Stomach (tissue), 9 donors: ENCODE data around the gene NACA. TPM values are rescaled to one million over a fixed set of nuclear protein-coding genes. Genes with fewer than 3 reads are reported as not detected.

Source experiments
- DNase-seq, 2 donors: peaks; one replicate each; pipeline versions ENCODE4 v3.0.0 to v3.0.0-alpha.2; 2013 to 2019
- H3K27ac ChIP-seq, 5 donors: fragments of 200-600 bp in 4 of 5; sonication (generic) in 4 of 5; one replicate each; pipeline ENCODE4 v1.5.1; 2013 to 2019; ENCODE audit warnings: mild to moderate bottlenecking in 1 of 5, moderate library complexity in 1 of 5
- H3K27me3 ChIP-seq, 3 donors: fragments of 200-600 bp; sonication (generic); one replicate each; pipeline ENCODE4 v1.5.1; 2017 to 2019; ENCODE audit warnings: mixed run types in 1 of 3
- H3K36me3 ChIP-seq, 4 donors: fragments of 200-600 bp; sonication (generic); 1 replicate in 3 of 4; 2 replicates in 1 of 4; pipeline ENCODE4 v1.5.1; 2016 to 2019
- H3K4me1 ChIP-seq, 4 donors: fragments of 200-600 bp; sonication (generic); one replicate each; pipeline ENCODE4 v1.5.1; 2016 to 2019
- H3K4me3 ChIP-seq, 4 donors: fragments of 200-600 bp; sonication (generic) in 3 of 4; one replicate each; pipeline ENCODE4 v1.5.1; 2016 to 2019; ENCODE audit warnings: mild to moderate bottlenecking in 1 of 4
- H3K9me3 ChIP-seq, 4 donors: fragments of 200-600 bp; sonication (generic); one replicate each; pipeline ENCODE4 v1.5.1; 2016 to 2019
- EP300 ChIP-seq: sonication (generic); formaldehyde crosslinking; IDR thresholded peaks from one replicate; pipeline ENCODE4 v1.6.1; 2017; ENCODE audit warnings: antibody characterized with exemption
- POLR2A ChIP-seq, 4 donors: fragments of 450-650 bp; IDR thresholded peaks; one replicate each; pipeline ENCODE4 v1.6.1; 2016; ENCODE audit warnings: antibody characterized with exemption in 4 of 4, control low read depth in 2 of 4, mild to moderate bottlenecking in 1 of 4, moderate library complexity in 1 of 4
- POLR2AphosphoS5 ChIP-seq, 3 donors: sonication (generic); formaldehyde crosslinking; IDR thresholded peaks; one replicate each; pipeline ENCODE4 v1.6.1; 2016; ENCODE audit warnings: antibody characterized with exemption in 3 of 3
- WGBS, 5 donors: extraction: QIAGEN DNeasy Blood & Tissue Kit in 3 of 5; methylation state at CpG; one replicate each; pipeline versions ENCODE4 v1.1.5 to v1.1.7; 2013 to 2018; 5-methylcytosine and 5-hydroxymethylcytosine counted together
- intact Hi-C: fragments of 100-400 bp; cut with DNase I; formaldehyde crosslinking; loops from one replicate; pipeline ENCODE4 v1.15.1; 2023; ENCODE audit warnings: low total_unique reads
- polyA plus RNA-seq, 3 donors: library from polyadenylated mRNA; stranded (reverse); fragments of 200-250 nt; gene quantifications; one replicate each; pipeline ENCODE4 v1.2.3, GENCODE V29; 2013
- small RNA-seq, 4 donors: library from RNA; depleted of rRNA; stranded (forward); fragments of <200 nt; gene quantifications; one replicate each; pipeline ENCODE3, GENCODE V24; 2016
- total RNA-seq, 5 donors: library from RNA; depleted of rRNA; stranded (reverse); fragments of >200 nt; gene quantifications; one replicate each; pipeline versions ENCODE4 v1.1.0 to v1.2.3, GENCODE V29; 2014 to 2016
- TF ChIP-seq, protein P1 (sequence below), 7 experiments: fragments of 450-650 bp in 4 of 7; fragments of 200-600 bp in 3 of 7; sonication (generic) in 3 of 7; IDR thresholded peaks; one replicate each; pipeline ENCODE4 v1.5.1; 2016 to 2019; ENCODE audit warnings: antibody characterized with exemption in 7 of 7, control low read depth in 2 of 7, mild to moderate bottlenecking in 1 of 7
- donor health status: healthy with polysubstance abuse.
- donor health status: Bipolar disorder and iron deficiency.
- donor health status: healthy.

NACA gene
- total and polyA plus RNA-seq, 8 donors, result 366 to 2,450 (median 1,184) TPM

- peaks cover 41 to 67% (median 62%) of the 10 kb centered on the region in 4 donors for H3K36me3 ChIP-seq
Measured at GRCh38 chr12:56671608-56672007, 53.5 kb downstream of the NACA start.

DNA sequence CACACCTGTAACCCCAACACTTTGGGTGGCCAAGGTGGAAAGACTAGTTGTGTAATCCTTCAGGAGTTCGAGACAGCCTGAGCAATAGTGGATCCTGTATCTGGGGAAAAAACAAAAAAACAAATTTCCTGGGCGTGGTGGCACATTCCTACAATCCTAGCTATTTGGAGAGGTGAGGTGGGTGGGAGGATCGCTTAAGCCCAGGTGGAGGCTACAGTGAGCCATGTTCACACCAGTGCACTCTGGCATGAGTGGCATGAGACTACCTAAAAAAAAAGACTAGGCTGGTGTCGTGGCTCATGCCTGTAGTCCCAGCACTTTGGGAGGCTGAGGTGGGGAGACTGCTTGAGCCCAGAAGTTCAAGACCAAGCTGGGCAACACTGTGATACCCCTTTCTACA lies 54.3 kb downstream of the NACA start:
- DNase-seq, result no peak
- no peaks in the 10 kb centered on the region for H3K9me3 ChIP-seq
- intact Hi-C loops, result no loop called here
- peaks cover 8 to 43% (median 26%) of the 10 kb centered on the region in 4 donors for H3K4me1 ChIP-seq
- no peak for TF ChIP-seq POLR2AphosphoS5 (IDR thresholded peaks at IDR 0.05)
- TF ChIP-seq, protein P1, sequence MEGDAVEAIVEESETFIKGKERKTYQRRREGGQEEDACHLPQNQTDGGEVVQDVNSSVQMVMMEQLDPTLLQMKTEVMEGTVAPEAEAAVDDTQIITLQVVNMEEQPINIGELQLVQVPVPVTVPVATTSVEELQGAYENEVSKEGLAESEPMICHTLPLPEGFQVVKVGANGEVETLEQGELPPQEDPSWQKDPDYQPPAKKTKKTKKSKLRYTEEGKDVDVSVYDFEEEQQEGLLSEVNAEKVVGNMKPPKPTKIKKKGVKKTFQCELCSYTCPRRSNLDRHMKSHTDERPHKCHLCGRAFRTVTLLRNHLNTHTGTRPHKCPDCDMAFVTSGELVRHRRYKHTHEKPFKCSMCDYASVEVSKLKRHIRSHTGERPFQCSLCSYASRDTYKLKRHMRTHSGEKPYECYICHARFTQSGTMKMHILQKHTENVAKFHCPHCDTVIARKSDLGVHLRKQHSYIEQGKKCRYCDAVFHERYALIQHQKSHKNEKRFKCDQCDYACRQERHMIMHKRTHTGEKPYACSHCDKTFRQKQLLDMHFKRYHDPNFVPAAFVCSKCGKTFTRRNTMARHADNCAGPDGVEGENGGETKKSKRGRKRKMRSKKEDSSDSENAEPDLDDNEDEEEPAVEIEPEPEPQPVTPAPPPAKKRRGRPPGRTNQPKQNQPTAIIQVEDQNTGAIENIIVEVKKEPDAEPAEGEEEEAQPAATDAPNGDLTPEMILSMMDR (IDR thresholded peaks at IDR 0.05), result no peak
- no peak for TF ChIP-seq EP300
- TF ChIP-seq POLR2A (IDR thresholded peaks at IDR 0.05), result no peak
- no peaks in the 10 kb centered on the region for H3K27me3 ChIP-seq
- WGBS, 5 donors, result 88 to 94% (median 90%) methylated on average over 4 of the region's 4 CpGs
- peaks cover 48 to 74% (median 70%) of the 10 kb centered on the region in 4 donors for H3K36me3 ChIP-seq
- H3K27ac ChIP-seq, result no peak overlapping the region
- no peak overlapping the region for H3K4me3 ChIP-seq

More at GRCh38 chr12:56671608-56672007, 53.5 kb downstream of the NACA start:
- H3K27me3 ChIP-seq, result no peaks in the 10 kb centered on the region
- no peak overlapping the region for H3K27ac ChIP-seq
- 77 to 86% (median 82%) methylated on average over 2 of the region's 2 CpGs for WGBS, 5 donors
- H3K4me3 ChIP-seq, result no peak overlapping the region
- no peaks in the 10 kb centered on the region for H3K9me3 ChIP-seq
- peaks cover 9 to 51% (median 31%) of the 10 kb centered on the region in 4 donors for H3K4me1 ChIP-seq
- DNase-seq, result no peak
- intact Hi-C loops, result no loop called here
- TF ChIP-seq, protein P1 (IDR thresholded peaks at IDR 0.05), result no peak
- no peak for TF ChIP-seq POLR2A (IDR thresholded peaks at IDR 0.05)
- no peak for TF ChIP-seq EP300
- TF ChIP-seq POLR2AphosphoS5 (IDR thresholded peaks at IDR 0.05), result no peak

GRCh38 chr12:56668197-56668457 lies 57.0 kb downstream of the NACA start:
- WGBS, 5 donors, result 43 to 68% (median 61%) methylated on average over 2 of the region's 2 CpGs
- no peak overlapping the region for H3K4me3 ChIP-seq
- H3K9me3 ChIP-seq, result no peaks in the 10 kb centered on the region
- H3K36me3 ChIP-seq, result peaks cover 61 to 99% (median 96%) of the 10 kb centered on the region in 4 donors
- no peaks in the 10 kb centered on the region for H3K27me3 ChIP-seq
- TF ChIP-seq POLR2AphosphoS5 (IDR thresholded peaks at IDR 0.05) (no peak), EP300 (no peak), POLR2A (IDR thresholded peaks at IDR 0.05) (no peak)
- TF ChIP-seq, protein P1 (IDR thresholded peaks at IDR 0.05), result no peak
- intact Hi-C loops, result no loop called here
- DNase-seq, result no peak
- H3K27ac ChIP-seq, result no peak overlapping the region
- peaks cover 0 to 27% (median 14%) of the 10 kb centered on the region in 4 donors for H3K4me1 ChIP-seq

Small RNAs within 50 kb of the gene (small RNA-seq; reads per million reads assigned to genes)
- gene RN7SL809P, result 0 reads per million in 4 donors

Other genes with a start within 250 kb of the NACA start
- 1 to 10 TPM in 3 of 5 donors, not detected in 2; 1.3 to 7.6 (median 3.9) TPM for gene GLS2, start 237.1 kb downstream of the NACA start, total RNA-seq
- gene GLS2, start 237.1 kb downstream of the NACA start, polyA plus RNA-seq, result 10 to 100 TPM in 1 of 3 donors, 1 to 10 TPM in 2; 2.6 to 11.2 (median 5.4) TPM
- gene RBMS2, start 203.5 kb downstream of the NACA start, total RNA-seq, result 100 to 1,000 TPM in 1 of 5 donors, 10 to 100 TPM in 2, 1 to 10 TPM in 2; 5.2 to 123 (median 32.3) TPM
- 1 to 10 TPM; 4.2 to 9.7 (median 8.2) TPM for gene RBMS2, start 203.5 kb downstream of the NACA start, polyA plus RNA-seq
- gene BAZ2A, start 95.0 kb downstream of the NACA start, total RNA-seq, result 100 to 1,000 TPM in 3 of 5 donors, 10 to 100 TPM in 2; 69.4 to 158 (median 112) TPM
- 10 to 100 TPM in 2 of 3 donors, 1 to 10 TPM in 1; 9.5 to 19.4 (median 11.6) TPM for gene BAZ2A, start 95.0 kb downstream of the NACA start, polyA plus RNA-seq
- 100 to 1,000 TPM; 183 to 604 (median 386) TPM for gene ATP5F1B, start 79.3 kb downstream of the NACA start, total RNA-seq
- 100 to 1,000 TPM; 505 to 573 (median 536) TPM for gene ATP5F1B, start 79.3 kb downstream of the NACA start, polyA plus RNA-seq
- 100 to 1,000 TPM in 1 of 5 donors, 10 to 100 TPM in 4; 43.3 to 120 (median 78.8) TPM for gene PTGES3, start 37.0 kb downstream of the NACA start, total RNA-seq
- gene PTGES3, start 37.0 kb downstream of the NACA start, polyA plus RNA-seq, result 100 to 1,000 TPM in 2 of 3 donors, 10 to 100 TPM in 1; 97.7 to 145 (median 113) TPM
- 10 to 100 TPM in 3 of 5 donors, 1 to 10 TPM in 1, not detected in 1; 5.2 to 45.5 (median 16.8) TPM for gene PRIM1, start 27.0 kb upstream of the NACA start, total RNA-seq
- 1 to 10 TPM; 4.3 to 5.7 (median 5.0) TPM for gene PRIM1, start 27.0 kb upstream of the NACA start, polyA plus RNA-seq
- 1 to 10 TPM in 4 of 5 donors, not detected in 1; 4.4 to 8.0 (median 6.2) TPM for gene HSD17B6, start 38.0 kb upstream of the NACA start, total RNA-seq
- 10 to 100 TPM in 1 of 3 donors, 1 to 10 TPM in 2; 4.9 to 11.3 (median 5.4) TPM for gene HSD17B6, start 38.0 kb upstream of the NACA start, polyA plus RNA-seq
- gene SDR9C7, start 209.1 kb upstream of the NACA start, total RNA-seq, result not detected
- gene SDR9C7, start 209.1 kb upstream of the NACA start, polyA plus RNA-seq, result under 1 TPM in 1 of 3 donors, not detected in 2; 0.50 TPM
- gene RDH16, start 232.3 kb upstream of the NACA start, total RNA-seq, result 1 to 10 TPM in 1 of 5 donors, under 1 TPM in 1, not detected in 3; 0.37 to 1.0 TPM
- gene RDH16, start 232.3 kb upstream of the NACA start, polyA plus RNA-seq, result under 1 TPM in 1 of 3 donors, not detected in 2; 0.68 TPM